Ecto neural progenitor cell (in vitro differentiated cells): ENCODE results near the gene NELL1.
"Not testable (repeated sequence)": the region's sequence is repeated elsewhere in the genome, so short reads cannot be mapped to it uniquely, and the experiment has no call there.

Experiments
- DNase-seq: peaks from one replicate; pipeline ENCODE4 v3.0.0-alpha.2; 2018; ENCODE audit warnings: low spot score

The NELL1 gene

DNA sequence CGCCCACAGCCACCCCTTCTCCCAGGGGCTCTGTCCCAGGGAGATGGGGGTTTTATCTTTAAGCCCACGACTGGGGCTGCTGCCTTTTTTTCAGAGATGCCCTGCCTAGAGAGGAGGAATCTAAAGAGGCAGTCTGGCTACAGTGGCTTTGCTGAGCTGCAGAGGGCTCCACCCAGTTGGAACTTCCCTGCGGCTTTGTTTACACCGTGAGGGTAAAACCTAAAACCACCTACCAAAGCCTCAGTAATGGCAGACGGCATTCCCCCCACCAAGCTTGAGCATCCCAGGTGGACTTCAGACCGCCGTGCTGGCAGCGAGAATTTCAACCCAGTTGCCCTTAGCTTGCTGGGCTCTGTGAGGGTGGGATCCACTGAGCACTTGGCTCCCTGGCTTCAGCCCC, 535.8 kb downstream of the NELL1 start:
- DNase-seq: no peak

DNA sequence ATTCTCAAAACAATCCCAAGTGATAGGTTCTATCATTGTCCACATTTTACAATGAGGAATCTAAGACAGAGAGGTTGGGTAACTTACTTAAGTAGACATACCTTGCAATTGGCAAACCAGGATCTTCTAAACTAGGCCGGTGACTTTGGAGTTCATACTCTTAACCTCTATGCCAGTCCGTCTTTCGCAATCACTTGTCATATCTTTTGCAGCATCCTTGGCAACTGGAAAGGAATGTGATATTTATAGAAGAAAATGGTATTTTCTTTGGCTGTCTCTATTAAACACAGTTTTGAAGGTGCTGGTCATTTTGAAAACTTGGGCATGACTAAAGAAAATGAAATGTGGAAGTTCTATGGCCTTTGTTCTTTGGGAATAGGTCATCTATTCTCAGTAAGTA, 556.5 kb downstream of the NELL1 start:
- DNase-seq: no peak

DNA sequence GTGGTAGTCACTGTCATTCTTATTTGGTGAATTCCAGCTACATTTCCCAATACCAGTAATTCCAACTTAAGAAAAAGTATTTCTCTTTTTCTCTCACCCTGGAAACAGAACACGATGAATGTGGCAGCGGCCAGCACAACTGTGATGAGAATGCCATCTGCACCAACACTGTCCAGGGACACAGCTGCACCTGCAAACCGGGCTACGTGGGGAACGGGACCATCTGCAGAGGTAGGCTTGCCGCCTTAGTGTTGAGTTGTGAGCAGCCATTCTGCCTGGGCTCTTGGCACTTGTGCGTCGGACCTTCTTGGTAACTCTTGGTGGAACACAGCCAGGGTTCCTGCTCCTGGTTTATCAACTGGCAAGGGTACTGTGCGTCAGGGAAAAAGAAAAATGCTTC, 559.8 kb downstream of the NELL1 start:
- no peak for DNase-seq

DNA sequence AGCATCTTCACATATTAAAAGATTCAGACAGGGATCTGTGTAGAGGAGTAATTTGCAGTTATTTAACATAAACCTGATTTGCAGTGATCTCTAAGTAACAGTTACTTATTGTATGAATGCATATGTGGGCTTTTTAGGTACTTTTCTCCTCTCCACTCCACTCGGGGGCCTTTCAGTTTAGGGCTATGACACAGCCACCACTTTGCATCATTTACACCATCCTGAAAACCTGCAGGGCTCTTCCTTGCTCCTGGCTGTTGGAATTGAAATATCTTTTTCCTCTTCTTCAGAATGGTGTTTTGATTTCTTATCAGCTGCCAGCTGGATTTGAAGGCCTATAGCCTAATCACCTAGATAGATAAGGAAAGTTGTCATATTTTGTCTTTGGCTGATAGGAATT, 580.8 kb downstream of the NELL1 start:
- DNase-seq: no peak

DNA sequence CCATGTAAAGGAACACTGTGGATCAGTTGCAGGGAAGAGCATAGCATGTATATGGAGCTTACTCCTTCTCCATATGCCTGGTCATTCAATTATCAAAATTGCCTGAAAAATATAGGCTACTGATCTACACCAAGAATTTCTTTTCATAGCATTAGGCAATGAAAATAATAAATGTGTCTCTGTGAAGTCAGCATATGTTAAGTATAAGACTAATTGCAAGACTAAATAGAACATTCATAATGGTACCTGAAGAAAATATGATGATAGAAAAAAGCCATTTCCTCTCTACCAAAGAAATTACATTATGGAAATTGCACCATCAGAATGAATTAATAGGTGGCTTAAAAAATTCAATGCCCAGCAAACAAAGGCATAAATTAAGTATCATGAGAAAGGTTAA, 584.7 kb downstream of the NELL1 start:
- no peak for DNase-seq

DNA sequence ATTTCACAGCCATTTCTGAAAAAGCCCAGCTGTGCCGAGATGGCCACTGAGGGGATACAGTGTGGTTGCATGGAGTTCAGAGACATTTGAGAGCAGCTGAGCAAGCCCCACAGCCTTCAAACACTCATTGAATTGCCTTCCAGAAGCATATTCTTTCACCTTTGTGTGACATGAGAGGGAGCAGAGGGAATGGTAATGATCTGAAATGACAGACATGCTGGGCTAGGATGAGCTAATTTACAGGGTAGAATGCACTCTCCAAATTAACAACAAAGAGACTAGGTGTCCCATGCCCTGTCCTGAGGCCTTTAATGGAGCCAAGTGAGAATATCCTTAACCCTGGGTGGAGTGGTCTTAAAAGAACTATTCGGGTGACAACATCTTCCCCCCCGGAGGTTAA, 585.4 kb downstream of the NELL1 start:
- no peak for DNase-seq

DNA sequence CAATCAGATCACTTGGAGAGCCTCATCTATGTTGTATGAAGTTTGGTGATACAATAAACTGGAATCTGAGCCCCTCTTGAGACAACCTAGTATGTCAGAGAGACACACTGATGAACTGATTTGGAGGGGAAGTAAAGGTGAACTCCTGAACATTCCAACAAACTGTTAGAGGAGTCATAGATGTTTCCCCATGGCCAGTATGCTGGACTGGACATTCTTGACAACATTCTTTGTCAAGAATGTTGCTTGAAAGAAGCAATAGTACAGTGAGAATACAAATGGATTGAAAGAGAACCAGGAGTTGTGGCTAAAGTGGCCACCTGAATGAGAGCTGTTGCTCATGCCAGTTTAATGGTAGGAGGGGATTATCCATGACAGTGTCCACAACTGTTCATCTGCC, 588.1 kb downstream of the NELL1 start:
- DNase-seq: no peak

DNA sequence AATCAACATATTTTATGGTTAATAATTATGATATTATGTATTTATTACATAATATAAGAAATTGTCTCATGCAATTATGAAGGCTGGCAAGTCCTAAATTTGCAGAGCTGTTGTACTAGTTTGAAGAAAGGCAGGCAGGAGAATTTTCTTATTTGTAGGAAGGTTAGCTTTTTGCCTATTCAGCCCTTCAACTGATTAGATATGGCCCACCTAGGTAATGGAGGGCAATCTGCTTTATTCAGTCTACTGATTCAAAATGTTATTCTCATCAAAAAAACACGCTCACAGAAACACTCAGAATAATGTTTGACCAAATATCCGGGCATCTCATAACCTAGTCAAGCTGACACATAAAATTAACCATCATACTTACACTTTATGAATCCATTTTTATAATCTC, 589.0 kb downstream of the NELL1 start:
- no peak for DNase-seq

DNA sequence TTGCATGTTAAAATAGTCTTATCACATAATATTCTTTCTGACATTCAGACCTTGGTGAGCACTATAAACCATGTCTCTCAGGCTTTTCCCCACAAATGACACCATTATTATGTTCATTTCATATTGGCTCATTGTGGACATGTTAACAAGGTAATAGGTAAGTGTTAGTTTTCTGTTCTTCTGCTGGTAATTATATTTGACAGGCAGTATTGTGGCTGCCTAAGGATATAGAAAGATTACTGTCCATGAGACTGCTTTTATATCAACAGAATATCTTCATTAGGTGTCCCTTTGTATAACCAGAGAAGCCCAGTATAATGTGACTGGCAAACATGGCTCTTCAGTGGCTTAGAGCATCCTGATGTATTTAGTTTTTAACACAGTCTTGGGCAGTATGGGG, 590.7 kb downstream of the NELL1 start:
- no peak for DNase-seq

DNA sequence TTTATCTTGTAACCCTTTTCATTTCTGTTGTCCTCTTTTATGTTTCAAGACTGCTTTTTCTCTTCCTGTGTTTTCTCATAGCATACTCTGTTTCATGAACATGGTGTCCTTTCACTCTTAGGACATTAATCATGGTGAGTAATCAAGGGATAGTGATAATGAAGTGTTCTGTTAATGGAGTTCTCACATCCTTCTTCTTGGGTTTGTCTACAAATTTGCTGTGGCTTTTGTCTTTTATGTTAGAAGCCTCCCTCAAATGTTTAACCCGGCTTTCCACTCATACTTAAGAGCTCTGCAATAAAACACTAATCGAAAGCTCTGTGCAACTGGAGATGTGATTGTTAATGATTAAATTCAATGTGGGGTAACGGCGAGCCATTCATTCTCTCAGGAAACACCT, 593.6 kb downstream of the NELL1 start:
- no peak for DNase-seq

DNA sequence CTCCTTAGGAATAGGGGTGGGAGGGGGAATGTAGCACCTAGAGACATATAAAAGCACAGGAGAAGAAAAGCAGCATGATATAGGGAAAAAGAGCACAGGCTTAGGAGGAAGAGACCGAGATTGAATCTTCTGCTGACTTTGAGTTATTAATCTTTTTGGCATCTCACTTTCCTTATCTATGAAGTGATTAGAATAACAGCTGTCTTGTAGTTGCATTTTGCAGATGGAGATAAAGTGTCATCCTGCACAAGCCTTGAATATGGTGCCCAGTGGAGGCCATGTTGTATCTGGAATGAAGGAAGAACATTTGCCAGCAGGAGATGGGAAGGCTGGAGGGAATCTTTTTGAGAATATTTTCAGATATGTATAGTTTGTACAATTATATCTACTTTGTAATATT, 594.7 kb downstream of the NELL1 start:
- DNase-seq: no peak

DNA sequence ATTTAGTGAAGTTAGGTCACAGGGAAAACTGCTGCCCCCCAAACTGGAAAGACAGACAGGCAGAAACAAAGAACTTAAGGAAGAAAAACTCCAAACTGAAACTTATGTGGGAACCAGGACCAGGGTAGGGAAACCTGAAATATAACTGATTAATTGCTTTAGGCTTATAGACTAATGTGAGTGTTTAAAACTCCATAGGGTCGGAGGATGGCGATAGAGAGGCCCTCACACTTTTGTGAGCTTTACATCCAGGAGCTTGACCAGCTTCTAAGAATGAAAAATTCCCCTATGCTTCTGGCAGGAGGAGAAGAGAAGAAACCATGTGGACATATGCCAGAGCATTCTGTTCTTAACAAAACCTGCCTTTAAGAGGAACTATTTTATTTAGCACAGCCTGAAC, 598.6 kb downstream of the NELL1 start:
- no peak for DNase-seq

DNA sequence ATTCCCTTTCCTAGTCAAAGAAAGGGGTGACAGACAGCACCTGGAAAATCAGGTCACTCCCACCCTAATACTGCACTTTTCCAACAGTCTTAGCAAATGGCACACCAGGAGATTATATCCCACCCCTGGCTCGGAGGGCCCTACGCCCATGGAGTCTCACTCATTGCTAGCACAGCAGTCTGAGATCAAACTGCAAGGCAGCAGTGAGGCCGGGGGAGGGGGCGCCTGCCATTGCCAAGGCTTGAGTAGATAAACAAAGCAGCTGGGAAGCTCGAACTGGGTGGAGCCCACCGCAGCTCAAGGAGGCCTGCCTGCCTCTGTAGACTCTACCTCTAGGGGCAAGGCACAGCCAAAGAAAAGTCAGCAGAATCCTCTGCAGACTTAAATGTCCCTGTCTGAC, 602.8 kb downstream of the NELL1 start:
- not testable (repeated sequence) for DNase-seq

DNA sequence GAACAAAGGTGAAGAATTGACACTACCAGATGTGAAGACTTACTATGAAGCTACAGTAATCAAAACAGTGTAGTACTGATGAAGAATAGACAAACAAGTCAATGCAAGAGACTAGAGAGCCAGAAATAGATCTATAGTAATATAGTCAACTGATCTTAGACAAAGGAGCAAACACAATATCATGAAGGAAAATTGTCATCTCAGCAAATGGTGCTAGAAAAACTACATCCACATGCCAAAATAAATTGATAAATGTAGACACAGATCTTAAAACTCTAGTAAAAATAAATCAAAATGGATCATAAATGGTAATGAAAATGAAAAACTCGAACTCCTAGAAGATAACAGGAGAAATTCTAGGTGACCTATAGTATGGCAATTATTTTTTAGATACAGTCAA, 609.5 kb downstream of the NELL1 start:
- DNase-seq: no peak

DNA sequence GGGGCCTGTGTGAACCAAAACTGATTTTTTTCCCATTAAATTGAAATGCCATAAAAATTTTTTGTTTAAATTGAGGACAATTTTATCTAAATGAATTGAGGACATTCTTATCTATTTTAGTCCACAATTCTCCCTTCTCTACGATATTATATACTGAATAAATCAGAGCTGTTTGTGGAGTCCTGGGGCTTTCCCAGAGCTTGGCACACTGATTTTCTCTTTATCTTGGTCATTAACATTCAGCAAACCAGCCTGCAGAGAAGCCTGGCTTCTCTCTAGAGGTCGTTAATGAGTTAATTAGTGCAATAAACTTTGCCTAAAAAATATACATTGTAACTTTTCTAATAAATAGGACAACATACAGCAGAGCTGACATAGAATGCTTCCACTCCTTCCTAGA, 615.7 kb downstream of the NELL1 start:
- no peak for DNase-seq

DNA sequence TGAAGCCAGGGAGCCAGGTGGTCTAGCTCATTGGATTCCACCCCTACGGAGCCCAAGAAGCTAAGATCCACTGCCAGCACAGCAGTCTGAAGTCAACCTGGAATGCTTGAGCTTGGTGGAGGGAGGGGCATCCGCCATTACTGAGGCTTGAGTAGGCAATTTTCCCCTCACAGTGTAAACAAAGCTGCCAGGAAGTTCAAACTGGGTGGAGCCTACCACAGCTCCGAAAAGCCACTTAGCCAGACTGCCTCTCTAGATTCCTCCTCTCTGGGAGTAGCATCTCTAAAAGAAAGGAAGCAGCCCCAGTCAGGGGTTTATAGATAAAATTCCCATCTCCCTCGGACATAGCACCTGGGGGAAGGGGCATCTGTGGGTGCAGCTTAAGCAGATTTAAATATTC, 620.3 kb downstream of the NELL1 start:
- no peak for DNase-seq

DNA sequence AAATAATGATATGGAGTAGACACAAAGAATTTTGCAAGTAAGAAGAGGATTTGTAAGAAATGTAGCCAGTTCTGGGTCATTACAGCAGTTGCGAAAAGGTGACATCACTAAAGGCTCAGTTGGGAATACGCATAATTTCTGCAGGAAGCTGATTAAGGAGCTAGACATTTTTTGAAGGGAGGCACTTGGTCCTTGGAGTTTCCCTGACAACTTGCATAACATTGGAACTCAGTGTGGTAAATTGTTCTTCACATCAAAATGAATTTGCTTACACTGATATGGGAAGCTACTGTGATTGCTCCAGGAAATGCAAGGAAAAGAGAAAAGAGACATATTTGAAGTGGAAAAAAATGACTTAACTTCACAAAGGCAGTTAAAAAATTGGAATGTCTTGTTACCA, 626.1 kb downstream of the NELL1 start:
- DNase-seq: no peak

DNA sequence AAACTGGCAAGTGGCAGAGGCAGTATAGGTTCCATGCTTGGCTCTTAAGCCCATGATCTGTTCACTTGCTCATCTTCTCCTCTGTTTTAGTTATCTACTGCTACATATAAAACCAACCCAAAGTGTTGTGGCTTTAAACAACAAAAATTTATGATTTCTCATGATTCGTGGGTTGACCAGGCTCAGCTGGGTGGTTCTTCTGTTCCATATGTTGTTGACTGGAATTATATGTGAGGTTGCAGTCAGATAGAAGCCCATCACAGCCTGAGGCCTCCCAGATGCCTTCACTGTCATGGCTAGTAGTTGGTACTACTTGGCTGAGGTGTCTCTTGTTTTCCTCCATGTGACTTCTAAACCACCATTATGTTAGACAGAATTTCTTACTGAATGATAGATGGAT, 632.6 kb downstream of the NELL1 start:
- no peak for DNase-seq

DNA sequence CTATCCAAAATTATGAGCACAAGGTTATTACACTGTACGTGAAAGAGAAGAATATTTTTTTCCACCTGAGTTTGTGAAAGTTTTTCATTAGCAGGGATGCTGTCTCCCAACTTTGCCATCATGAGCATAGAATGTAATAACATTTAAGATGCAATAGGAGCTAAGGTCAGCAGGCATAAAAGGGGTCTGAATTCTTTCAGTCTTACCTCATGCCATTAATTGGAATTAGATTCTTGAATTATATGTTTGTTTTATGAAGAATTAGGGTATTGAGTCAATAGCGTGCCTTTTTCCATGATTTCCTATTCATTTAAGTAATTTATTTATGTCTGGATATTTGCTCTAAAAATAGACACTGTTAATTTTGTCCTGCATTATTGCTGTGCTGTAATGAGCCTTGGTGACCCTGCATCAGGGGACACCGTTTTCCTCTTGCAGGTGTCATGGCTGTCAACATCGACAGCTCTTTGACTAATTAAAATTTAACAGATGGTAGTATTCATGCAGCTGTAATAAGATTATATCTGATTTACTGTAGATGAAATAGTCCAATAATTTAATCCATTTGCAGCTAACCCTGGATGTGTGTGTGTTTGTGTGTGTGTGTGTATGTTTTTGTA, 637.5 kb downstream of the NELL1 start:
- DNase-seq: no peak

DNA sequence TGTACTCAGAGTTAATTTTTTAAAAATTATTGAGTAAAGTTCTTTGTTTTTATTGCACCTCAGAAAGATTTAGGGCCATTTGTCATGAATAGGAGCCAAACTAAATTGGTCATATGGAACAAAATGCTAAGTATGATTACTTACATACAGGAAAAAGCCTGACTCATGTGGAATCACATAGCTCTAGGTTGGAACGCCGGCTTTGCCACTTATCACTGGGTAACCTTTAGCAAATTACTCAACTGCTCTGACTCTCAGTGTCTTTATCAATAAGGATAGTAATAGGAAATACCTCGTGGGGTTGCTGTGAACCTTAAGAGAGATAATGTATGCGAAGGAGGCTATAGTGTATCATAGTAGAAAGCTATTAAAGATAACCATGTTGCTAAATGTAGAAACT, 638.5 kb downstream of the NELL1 start:
- no peak for DNase-seq

DNA sequence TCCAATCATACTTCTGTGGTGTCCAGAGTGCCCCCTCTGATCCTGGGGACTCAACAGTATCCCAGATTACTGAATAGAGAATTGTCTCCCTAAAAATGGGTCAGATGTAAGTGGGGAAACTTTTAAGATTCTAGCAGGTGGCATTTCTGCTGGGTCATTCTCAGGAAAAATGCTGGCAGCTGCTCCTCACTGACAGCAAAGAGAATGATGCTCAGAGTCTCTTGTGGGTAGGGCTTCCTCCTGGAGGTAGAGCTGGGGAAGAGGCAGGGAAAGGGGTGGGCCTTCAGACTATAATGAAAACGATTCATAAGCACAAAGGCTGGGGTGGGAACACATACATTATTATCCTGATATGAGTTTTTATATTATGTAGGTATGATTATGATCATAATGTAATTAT, 647.2 kb downstream of the NELL1 start:
- DNase-seq: no peak

DNA sequence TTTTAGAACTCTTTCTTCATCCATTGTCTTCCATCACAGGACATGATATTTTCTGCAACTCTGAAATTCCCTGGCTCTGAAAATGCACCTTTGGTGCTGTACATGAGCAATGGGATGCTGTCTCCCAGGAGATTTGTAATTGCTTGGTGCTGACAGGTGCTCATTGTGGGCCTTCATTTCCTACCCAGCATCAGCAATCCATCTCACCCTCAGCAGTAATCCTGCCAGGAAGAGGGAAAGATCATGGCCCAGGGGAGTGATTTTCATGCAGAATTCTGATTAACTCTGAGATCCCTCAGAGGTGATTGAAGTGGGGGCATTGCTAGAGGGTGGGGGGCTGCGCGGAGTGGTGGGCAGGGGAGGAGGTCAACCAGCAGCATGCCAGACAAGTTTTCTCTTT, 651.7 kb downstream of the NELL1 start:
- no peak for DNase-seq

DNA sequence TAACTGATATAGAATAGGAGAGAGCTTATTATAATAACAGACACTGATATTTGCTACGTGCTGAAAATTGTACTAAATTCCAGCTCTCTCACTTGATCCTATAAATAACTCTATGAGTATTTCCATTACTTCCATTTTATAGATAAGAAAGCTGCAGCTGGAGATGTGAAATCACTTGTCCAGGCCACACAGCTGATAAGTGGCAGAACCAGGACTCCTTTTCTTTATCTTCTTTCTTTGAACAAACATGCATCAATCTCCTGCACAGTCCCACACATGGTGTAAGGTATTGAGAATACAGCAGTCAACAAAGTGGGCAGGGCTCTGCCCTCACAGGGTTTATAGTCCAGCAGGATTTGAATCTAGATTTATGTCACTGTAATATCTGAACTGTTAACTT, 652.1 kb downstream of the NELL1 start:
- DNase-seq: no peak

DNA sequence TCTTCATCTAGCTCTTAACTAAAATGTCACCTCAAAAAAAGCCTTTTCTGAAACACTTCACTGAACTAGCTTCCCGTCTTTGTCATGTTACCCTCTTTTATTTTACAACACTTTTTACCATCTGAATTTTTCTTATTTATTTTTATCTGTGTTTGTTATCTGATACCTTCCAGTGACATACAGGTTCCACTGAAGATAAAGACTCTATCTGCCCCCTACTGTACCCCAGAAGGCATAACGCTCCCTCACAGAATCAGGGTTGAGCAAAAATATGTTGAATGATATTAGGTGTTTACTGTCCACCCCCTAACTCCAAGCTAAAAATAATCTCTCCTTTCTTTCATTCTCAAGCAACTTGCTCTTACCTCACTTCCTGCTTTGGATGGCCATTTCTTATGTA, 654.2 kb downstream of the NELL1 start:
- DNase-seq: no peak

DNA sequence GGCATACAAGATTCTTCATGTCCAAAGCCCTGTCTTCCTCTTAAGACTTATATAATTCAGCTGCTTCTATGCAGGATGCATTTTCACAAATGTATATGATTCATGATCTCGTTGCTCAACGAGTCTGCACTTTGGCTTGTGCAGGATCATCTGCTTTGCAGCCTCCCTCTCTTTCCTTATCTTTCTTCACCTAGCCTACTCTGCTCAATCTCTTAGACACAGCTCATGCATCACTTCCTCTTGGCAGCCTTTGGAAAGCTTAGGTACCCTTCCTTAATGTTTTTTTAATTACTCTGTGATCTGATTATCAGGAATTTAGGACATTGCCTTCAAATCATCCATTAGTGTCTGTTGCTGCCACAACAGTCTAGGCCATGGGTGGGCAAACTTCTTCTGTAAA, 673.8 kb downstream of the NELL1 start:
- no peak for DNase-seq
